Left renal cortex interstitium (tissue), 4 donors: ENCODE results near the gene THRB. TPM values are rescaled to one million over a fixed set of nuclear protein-coding genes. Genes with fewer than 3 reads are reported as not detected.

Experiments
- DNase-seq, 4 donors: peaks; one replicate each; pipeline ENCODE4 v3.0.0-alpha.2; 2013; ENCODE audit warnings: low read depth in 4 of 4, low spot score in 2 of 4, missing footprints in 1 of 4
- polyA plus RNA-seq, 4 donors: library from polyadenylated mRNA; unstranded; fragments of 120-200 nt; gene quantifications; one replicate each; pipeline ENCODE4 v1.2.1, GENCODE V29; 2013; ENCODE audit not compliant: insufficient read length in 4 of 4

THRB gene
- polyA plus RNA-seq, 4 donors, result 20.3 to 28.7 (median 27.2) TPM

GRCh38 chr3:24387000-24387399, 107.7 kb downstream of the THRB start:
- DNase-seq, result no peak

- no peak for DNase-seq
Observed at GRCh38 chr3:24386458-24386857, 108.2 kb downstream of the THRB start.

- no peak for DNase-seq
Observed at GRCh38 chr3:24385012-24385615, 109.5 kb downstream of the THRB start.

GRCh38 chr3:24382647-24383046, 112.0 kb downstream of the THRB start:
- DNase-seq, result no peak

GRCh38 chr3:24379936-24380335, 114.7 kb downstream of the THRB start:
- no peak for DNase-seq

- no peak for DNase-seq
Observed at GRCh38 chr3:24378313-24378712, 116.3 kb downstream of the THRB start.

- no peak for DNase-seq
Observed at GRCh38 chr3:24377218-24377993, 117.2 kb downstream of the THRB start.

GRCh38 chr3:24375947-24376384, 118.7 kb downstream of the THRB start:
- DNase-seq, result no peak

- no peak for DNase-seq
Observed at GRCh38 chr3:24374801-24375200, 119.8 kb downstream of the THRB start.

GRCh38 chr3:24373198-24373959, 121.3 kb downstream of the THRB start:
- DNase-seq, result no peak

DNA sequence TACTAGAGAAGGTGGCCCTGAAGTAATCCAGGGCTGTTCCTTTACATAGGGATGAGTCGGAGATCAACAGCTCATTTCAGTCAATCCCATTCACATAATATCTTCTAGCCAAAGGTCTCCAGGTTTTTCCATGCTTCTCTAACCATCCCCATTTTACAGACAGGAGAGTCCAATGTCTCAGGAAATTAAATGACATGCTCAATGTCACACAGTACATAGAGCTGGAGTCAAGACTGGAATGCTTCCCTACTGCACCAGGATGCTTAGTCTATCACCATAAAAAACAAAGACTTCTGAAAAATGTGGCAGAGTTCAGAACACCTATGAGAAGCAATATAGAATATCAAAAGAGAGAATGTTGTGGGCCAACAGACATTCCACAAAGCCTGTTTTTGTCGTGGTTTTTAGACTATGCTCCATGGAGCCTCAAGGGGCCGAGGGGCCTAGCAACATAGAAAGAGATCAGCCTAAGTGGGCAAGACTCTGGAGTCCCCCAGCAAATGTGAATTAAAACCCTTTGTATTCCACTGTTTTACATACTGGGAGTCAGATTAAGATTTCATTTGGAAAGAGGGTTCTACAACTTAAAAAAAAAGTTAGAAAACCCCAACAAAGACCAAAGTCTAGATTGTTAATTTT, 122.0 kb downstream of the THRB start:
- no peak for DNase-seq

GRCh38 chr3:24370352-24371090, 124.1 kb downstream of the THRB start:
- no peak for DNase-seq

GRCh38 chr3:24368605-24369004, 126.0 kb downstream of the THRB start:
- no peak for DNase-seq

DNA sequence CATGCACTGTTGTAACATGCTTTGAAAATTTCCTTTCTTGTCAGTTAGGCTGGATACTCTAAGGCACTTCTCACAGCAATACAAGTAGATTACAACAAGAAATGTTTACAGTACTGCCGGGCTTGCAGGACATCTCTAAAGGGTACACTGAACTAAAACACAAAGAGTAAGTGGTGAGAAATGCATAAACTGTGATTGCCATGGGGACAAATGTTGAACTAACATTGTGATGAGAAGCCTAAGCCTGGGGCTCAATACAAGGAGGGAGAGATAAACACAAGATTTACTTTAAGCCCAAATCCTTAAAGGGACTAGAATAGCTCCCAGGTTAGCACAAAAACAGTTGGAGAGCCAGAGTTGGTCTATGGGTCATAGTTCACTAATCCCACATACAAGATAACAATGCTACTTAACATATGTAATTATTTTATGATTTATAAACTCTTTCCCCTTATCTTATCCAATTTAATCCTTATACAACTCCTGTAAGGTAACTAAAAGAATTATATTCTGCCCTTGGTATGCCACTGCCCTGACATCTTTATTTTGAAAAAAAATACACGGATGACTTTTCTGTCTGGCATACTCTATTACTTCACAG, 126.9 kb downstream of the THRB start:
- DNase-seq, result no peak

GRCh38 chr3:24367216-24367615, 127.4 kb downstream of the THRB start:
- no peak for DNase-seq

DNA sequence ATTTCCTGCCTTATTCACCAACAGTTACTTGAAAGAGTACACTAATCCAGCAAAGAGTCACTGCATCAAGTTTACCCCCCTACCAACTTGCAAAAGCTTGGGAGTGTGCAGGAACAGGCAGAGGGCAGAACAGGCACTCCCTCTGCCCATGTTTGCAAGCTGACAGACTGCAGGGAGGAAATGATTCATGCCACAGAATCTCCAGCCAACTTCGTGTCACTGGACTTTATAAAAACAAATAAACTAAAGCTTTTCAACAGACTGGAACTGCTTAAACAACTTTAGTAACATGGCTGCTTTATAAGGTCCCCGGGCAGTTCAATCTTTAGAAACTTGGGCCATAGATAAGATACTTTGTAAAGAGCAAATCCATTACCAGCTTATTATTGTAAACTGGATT, 129.5 kb downstream of the THRB start:
- peak in 1 of 4 donors; percentile 48 for DNase-seq

DNA sequence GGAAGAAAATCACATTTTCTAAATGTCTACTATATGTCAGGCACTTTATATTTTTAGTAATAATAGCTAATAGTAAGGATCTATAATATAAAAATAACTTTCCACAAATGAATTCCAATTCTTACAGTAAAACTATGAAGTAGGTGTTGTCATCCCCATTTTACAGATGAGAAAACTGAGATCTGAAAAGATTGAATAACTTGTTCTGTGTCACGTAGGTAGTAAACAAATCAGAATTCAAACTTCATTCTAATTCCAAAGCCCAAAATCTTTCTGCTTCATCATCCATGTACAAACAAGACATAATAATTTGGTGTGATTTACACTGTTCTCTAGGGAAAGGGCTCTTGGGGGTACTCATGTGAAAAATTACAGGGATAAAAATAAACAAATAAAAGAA, 130.3 kb downstream of the THRB start:
- DNase-seq, result no peak

- DNase-seq, result no peak
Observed at GRCh38 chr3:24363242-24363641, 131.4 kb downstream of the THRB start.

DNA sequence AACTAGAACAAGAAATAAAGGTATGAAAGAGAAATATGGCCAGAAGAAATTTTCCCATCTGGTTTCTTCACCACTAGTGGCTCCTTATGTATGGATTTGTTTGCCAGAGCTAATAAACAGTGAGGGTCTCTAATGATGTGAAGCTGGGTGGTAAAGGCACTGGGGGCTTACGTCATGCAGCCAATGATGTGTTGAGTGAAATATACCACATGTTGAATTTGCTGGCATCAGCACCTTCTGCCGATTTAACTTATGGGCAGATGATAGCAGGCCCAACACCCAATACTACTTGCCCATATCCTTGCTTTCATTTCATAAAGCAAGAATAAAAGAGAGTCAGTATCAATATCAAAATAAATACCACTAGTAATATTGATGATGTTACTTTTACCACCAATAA, 133.0 kb downstream of the THRB start:
- no peak for DNase-seq

GRCh38 chr3:24360957-24361356, 133.7 kb downstream of the THRB start:
- DNase-seq, result no peak
